HG02678 (cell line): ENCODE measurements around the gene TBC1D17.
A peak's percentile ranks its signal among the peaks of the same experiment; 100 is the strongest.

Source experiments
- ATAC-seq: cut with Tn5 transposase; IDR thresholded peaks from one replicate; pipeline ENCODE4 v1.9.1; 2021; ENCODE audit warnings: mild to moderate bottlenecking, moderate library complexity; ENCODE audit not compliant: unreplicated experiment

TBC1D17 gene

GRCh38 chr19:49847731-49848696, 29.5 kb upstream of the TBC1D17 start:
- ATAC-seq, result no peak

GRCh38 chr19:49848938-49849337, 28.6 kb upstream of the TBC1D17 start:
- no peak for ATAC-seq

DNA sequence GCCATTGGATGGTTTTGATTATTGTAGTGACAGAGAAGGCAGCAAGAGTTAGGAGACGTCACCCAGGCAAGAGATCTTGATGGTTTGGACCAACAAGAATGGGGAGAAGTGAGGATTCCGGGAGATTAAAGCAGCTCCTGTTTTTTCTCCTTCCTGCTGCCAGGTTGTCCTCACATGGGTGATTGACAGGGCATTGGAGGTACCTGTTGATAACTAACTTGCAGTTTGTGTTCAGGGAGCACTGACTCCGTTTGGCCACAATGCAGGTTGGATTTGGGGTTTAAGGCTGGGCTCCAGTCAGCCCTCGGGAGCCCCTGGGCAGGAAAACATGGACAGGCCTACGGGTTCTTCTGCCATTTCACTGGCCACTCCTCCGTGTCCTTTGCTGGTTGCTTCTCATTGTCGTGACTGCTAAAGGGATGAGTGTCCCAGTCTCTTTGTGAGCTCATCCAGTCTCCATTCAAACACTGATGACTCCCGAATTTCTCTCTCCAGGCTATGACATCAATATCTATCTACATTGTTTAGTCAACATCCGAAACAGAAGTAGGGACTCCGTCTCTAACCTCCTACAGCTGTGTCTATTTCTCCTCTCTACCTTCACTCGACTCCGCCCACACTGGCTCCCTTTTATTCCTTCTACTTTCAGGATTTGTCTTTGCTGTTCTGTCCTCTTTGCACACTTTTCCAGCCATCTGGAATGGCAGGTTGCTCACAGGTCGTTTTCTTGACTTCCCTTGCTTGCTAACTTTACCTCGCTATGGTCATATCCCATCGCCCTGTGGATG, 27.9 kb upstream of the TBC1D17 start:
- ATAC-seq, result no peak

DNA sequence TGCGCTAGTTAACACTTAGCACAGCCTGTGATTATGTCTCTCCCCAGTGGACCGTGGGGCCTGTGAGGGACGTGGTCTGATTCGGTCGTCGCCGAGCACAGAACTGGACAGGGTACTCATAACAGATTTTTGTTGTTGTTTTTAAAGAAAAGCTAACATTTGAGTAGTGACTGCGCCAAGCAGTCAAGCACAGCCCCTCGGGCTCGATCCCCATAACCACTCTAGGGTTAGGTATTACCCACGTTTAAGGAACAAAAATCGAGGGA, 27.3 kb upstream of the TBC1D17 start:
- ATAC-seq, result no peak

DNA sequence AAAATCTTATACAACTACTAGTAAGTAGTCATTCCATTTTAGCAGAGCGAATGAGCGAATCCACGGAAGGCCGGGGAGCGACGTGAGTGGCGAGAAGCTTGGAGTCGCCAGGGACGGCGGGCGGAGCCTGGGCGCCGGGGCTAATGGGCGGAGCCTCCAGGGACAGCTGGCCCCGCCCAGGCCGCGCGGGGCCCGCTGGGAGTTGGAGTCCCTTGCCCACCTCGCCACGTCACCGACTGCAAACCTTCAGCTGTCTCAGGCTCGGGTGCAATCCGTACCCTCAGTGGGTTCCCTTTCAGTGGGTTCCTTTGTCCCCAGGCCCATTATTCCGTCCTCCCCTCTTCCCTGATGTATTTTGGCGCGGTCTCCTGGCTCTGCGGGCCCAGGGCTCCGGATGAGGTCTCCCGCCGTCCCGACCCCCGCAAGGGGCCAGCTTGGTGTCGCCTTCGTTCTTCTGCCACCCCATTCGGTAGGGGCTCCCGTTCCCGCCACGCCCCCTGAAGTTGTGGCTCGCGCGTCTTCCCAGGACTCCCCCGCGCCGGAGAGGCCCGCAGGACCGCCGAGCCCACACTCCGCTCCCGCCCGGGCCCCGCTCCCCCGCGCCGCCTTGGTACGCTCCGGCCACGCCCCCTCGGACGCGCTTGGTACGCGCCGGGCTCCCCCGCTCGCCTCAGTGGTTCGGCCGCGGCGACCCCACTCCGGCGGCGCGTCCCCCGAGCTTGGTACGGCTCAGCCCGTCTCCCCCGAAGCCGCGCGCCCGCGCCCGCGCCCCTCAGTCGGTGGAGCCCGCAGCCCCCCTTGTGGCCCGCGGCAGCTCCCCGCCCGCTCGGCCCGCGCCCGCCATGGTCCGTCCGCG, 26.8 kb upstream of the TBC1D17 start, which contains the start of gene PTOV1:
Gene PTOV1 (plus strand): TSS at position 673 of the 856 bp plus-strand sequence.
- ATAC-seq, result peak; percentile 78

GRCh38 chr19:49851456-49852259, 25.8 kb upstream of the TBC1D17 start:
- peak; percentile 5 for ATAC-seq

DNA sequence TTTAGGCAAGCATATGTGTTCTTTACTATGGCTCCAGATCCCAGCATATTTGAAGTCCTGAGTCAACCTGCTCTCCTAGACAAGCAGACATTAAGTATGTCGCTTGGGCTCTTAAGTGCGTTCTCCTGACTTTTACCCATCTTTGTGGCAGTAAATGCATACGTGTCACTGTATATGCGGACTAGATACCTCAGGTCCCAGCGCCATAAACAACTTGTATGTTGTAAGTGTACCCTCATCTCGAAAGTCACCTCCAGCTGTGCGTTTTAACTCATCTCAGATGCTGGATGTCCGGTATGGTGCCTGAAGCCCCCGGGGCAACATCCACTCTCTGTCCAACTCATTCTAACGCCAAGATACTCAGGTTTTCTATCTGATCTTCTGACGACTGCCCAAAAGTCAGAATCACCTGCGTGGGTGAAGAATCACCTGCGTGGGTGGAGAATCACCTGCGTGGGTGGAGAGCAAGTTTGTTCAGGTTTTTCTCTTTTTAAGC, 24.8 kb upstream of the TBC1D17 start:
- no peak for ATAC-seq

DNA sequence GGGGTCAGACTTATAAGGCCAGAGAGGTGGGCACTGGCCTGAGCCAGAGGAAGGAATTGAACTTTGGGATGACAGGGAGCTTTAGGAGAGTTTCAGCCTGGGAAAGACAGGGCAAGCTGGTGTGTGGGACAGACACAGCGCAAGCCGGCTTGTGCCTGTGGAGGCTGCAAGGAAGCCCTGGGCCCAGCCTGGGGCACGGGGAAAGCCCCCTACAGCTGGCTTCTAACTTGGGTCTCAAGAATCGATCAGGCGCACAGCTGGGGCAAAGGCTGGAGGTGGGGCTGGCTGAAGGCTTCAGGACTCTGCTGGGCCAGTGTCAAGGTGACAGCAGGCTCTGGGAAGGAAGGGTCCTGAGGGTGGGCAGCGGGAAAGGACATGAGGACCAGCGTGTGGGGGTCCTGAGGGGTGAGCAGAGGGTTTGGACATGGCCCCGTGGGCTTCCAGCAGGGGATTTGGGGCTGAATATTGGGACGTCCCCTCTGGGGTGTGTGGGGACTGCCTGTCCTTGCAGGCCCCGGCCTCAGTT, 23.6 kb upstream of the TBC1D17 start:
- ATAC-seq, result no peak

DNA sequence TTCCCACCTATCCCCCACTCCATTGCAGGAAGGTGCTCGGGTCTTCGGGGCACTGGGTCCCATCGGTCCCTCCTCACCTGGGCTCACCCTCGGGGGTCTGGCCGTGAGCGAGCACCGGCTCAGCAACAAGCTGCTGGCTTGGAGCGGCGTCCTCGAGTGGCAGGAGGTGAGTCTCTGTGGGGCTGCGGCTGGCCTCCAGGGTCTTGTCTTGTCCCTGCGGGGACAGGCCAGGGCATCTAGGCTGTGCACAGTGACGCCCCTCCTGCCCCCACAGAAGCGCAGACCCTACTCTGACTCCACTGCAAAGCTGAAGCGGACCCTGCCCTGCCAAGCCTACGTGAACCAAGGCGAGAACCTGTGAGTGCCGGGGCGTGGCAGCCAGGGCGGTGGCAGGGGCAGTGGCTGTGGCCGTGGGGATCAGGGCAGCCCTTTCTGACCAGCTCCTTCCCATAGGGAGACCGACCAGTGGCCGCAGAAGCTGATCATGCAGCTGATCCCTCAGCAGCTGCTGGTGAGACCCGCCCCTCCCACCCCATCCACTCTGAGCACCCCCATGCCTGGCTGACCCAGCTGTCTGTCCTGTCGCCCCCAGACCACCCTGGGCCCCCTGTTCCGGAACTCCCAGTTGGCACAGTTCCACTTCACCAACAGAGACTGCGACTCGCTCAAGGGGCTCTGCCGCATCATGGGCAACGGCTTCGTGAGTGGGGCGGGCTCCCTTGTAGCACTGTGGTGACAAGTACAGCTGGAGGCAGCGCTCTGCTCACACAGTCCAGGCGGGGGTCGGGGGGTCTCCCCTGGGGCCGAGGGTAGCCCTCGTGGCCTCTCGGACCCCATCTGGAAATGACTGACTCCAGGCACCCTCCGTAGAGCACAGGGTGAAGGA, 22.9 kb upstream of the TBC1D17 start:
- no peak for ATAC-seq

DNA sequence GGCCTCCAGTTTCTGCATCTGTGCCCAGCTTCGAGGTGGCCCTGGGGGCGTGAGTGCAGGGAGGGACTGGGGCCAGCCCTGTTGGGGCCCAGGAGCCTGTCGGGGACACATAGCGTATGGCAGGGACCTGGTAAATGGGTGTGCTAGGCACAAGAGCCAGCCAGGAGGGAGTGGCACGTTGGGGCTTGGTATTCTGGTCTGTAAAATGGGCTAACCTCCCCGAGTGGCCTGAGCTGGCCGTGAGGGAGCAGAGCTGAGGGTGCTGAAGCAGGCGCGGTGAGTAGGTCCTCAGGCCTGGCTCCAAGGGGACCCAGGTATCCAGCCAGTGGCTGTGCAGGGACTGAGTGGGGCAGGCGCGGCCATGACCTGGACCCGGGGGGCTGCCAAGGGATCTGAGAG, 22.2 kb upstream of the TBC1D17 start:
- no peak for ATAC-seq

DNA sequence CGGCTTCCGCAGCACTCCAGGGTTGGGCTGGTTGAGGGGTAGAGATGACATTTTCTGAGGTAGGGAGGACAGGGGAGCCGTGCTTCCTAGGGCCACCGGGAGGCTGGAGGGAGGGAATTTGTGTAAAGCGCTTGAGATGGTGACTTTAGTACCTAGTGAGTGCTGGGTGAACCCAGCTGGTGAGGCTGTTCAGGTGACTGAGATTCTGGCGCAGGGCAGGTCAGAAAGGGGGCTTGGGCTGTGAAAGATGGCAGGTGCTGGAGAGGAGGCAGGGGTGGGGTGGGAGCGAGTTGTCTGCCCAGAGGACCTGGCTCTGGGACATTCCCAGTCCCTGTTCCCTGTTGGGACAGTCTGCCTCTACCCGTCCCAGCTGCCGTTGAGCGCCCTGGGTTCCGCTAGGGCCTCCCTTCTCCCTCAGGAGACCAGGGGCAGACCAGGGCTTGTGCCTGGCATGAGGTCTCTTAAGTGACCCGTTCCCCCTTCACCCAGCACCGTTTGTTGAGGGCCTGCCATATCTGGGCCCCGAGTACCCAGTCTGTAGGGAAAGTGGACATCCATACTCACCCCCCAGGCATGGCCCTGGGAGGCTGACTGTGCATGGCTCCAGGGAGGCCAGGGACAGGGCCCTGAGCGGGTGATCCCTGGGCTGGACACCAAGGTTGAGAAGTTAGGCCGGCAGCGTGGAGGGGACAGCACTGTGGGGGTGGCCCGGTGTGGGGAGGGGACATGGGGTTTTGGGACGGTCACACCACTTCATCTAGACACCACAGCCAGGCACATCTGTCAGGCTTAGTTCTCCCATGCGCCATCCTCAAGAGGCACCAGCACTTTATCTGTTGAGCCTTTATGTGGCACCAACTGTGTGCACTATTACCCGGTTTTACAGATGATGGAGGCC, 21.6 kb upstream of the TBC1D17 start:
- ATAC-seq, result no peak

DNA sequence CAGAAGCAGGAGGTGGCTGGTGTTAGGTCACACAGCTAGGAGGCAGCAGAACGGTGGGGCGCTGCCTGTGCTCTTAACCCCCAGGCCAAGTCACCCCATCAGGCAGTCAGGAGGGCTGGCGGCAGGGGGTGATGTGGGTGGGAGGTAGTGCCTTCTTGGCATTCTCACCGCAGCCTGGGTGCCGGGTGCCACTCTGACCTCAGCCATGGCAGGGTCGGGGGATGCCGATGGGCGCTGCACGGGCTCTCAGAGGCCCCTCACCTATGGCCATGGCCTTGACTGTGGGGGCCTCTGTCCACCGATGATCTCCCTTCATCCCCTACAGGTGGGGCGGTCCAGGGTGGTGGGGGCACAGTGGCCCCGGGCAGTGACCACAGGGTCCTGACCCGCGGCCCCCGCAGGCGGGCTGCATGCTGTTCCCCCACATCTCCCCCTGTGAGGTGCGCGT, 20.9 kb upstream of the TBC1D17 start:
- ATAC-seq, result no peak

GRCh38 chr19:49857061-49857837, 20.3 kb upstream of the TBC1D17 start:
- no peak for ATAC-seq

- ATAC-seq, result no peak
Observed at GRCh38 chr19:49857838-49858087, 19.7 kb upstream of the TBC1D17 start.

GRCh38 chr19:49858088-49858985, 19.2 kb upstream of the TBC1D17 start:
- ATAC-seq, result no peak

GRCh38 chr19:49859682-49860335, 17.7 kb upstream of the TBC1D17 start:
- no peak for ATAC-seq
